Measurements from ENCODE around the gene SSMEM1.
"Not testable (repeated sequence)": the region's sequence is repeated elsewhere in the genome, so short reads cannot be mapped to it uniquely, and the experiment has no call there.

Gene SSMEM1

GRCh38 chr7:130249626-130250025 lies 42.0 kb downstream of the SSMEM1 start:
- not testable (repeated sequence) for DNase-seq (ENCODE audit: low spot score)

- DNase-seq (ENCODE audit: low spot score) = no peak
These were observed 46.9 kb downstream of the SSMEM1 start for GRCh38 chr7:130254555-130254954.

GRCh38 chr7:130256704-130257103 lies 49.0 kb downstream of the SSMEM1 start:
- DNase-seq (ENCODE audit: low spot score) = no peak

DNA sequence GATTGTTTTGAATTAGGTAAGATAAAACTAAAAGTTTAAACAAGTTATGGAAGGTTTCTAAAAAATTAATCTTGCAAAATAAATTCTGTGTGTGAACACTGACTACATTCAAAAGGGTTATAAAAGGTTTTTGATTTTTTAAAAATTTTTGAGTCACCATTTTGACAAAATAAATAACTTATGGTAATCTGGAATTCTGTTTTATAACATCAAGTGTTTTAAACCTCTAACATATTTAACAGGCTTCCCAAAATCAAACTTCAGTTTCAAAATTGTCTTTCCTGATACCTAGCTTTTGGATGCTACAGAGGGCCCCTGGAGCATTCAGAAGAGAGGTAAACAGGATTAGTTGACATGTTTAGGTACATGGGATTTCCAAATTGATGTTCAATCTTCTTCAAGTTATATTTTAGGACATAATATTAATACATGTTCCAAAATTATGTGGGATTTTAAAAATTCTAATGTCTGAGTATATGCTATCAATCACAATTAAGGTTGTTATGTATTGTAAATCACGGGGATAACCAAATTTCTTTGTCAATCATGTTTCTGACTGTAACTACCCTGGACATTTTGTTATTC lies 50.9 kb downstream of the SSMEM1 start:
- DNase-seq (ENCODE audit: low spot score) = no peak

GRCh38 chr7:130262448-130262847 lies 54.8 kb downstream of the SSMEM1 start:
- no peak for DNase-seq (ENCODE audit: low spot score)

DNA sequence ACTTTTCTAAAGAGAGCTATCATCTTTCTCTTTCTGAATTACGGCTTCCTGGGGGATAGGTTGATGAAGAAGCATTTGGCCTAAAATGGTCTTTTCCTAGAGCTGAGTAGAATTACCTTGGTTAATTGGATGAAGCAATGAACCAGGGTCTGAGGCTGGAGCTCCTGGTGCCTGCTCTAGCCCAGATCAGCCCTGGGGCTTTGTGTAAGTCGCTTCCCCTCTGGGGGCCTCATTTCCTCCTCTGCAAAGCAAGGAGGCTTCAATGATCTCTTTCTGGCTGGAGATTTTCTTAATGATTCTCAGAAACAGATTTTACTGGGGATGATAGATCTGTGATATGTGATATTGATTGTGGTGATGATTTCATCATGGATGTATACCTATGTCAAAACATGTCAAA lies 55.5 kb downstream of the SSMEM1 start:
- no peak for DNase-seq (ENCODE audit: low spot score)
